HEK293 (cell line): ENCODE measurements around the gene PROM2.

Experiments
- CTCF ChIP-seq: fragments of 450-650 bp; formaldehyde crosslinking; IDR thresholded peaks from 2 replicates; pipeline ENCODE4 v1.5.1; 2016; ENCODE audit warnings: missing biosample characterization, missing genetic modification characterization
- KLF10 ChIP-seq: fragments of 450-650 bp; IDR thresholded peaks from 2 replicates; pipeline ENCODE4 v1.5.1; 2018; ENCODE audit warnings: missing biosample characterization, mild to moderate bottlenecking, missing genetic modification characterization
- PATZ1 ChIP-seq: fragments of 450-650 bp; formaldehyde crosslinking; IDR thresholded peaks from 2 replicates; pipeline ENCODE4 v1.5.1; 2016; ENCODE audit warnings: missing biosample characterization, missing genetic modification characterization
- PRDM4 ChIP-seq: fragments of 450-650 bp; formaldehyde crosslinking; IDR thresholded peaks from 2 replicates; pipeline ENCODE4 v1.5.1; 2017; ENCODE audit warnings: missing biosample characterization, missing genetic modification characterization
- ZFP41 ChIP-seq: fragments of 450-650 bp; formaldehyde crosslinking; IDR thresholded peaks from 2 replicates; pipeline ENCODE4 v1.5.1; 2016; ENCODE audit warnings: missing biosample characterization, missing genetic modification characterization, borderline replicate concordance
- ZNF121 ChIP-seq: fragments of 450-650 bp; formaldehyde crosslinking; IDR thresholded peaks from 2 replicates; pipeline ENCODE4 v1.5.1; 2016; ENCODE audit warnings: missing biosample characterization, missing genetic modification characterization
- ZNF274 ChIP-seq, 2 experiments: fragments of 200-500 bp in 1 of 2; fragments of 450-650 bp in 1 of 2; sonication (Bioruptor generic) in 1 of 2; formaldehyde crosslinking in 1 of 2; IDR thresholded peaks; 2 replicates each; pipeline versions ENCODE4 v1.5.1 to v1.6.1; 2014 to 2016; ENCODE audit warnings: borderline replicate concordance in 1 of 2, inconsistent platforms in 1 of 2, low read length in 1 of 2, missing biosample characterization in 1 of 2, missing genetic modification characterization in 1 of 2
- ZNF626 ChIP-seq: fragments of 450-650 bp; sonication (Bioruptor Pico); formaldehyde crosslinking; IDR thresholded peaks from 2 replicates; pipeline ENCODE4 v1.5.1; 2018; ENCODE audit warnings: missing biosample characterization, missing genetic modification characterization, inconsistent platforms
- ZNF639 ChIP-seq: fragments of 450-650 bp; formaldehyde crosslinking; IDR thresholded peaks from 2 replicates; pipeline ENCODE4 v1.5.1; 2016; ENCODE audit warnings: missing biosample characterization, missing genetic modification characterization
- ZNF654 ChIP-seq: fragments of 450-650 bp; formaldehyde crosslinking; IDR thresholded peaks from 2 replicates; pipeline ENCODE4 v1.5.1; 2016; ENCODE audit warnings: low read depth, missing biosample characterization, missing genetic modification characterization
- ZNF677 ChIP-seq: fragments of 450-650 bp; IDR thresholded peaks from 2 replicates; pipeline ENCODE4 v1.5.0; 2018; ENCODE audit warnings: missing biosample characterization, mild to moderate bottlenecking, missing genetic modification characterization, moderate library complexity
- ZNF704 ChIP-seq: fragments of 450-650 bp; formaldehyde crosslinking; IDR thresholded peaks from 2 replicates; pipeline ENCODE4 v1.5.1; 2016; ENCODE audit warnings: missing biosample characterization, missing genetic modification characterization
- TF ChIP-seq, protein P1 (sequence below): fragments of 450-650 bp; IDR thresholded peaks from 2 replicates; pipeline ENCODE4 v1.5.1; 2018; ENCODE audit warnings: missing biosample characterization, mild to moderate bottlenecking, missing genetic modification characterization

- no peak for TF ChIP-seq ZNF654 (tag by site-specific recombination)
- no peak for TF ChIP-seq PATZ1 (tag by site-specific recombination)
- no peak for TF ChIP-seq CTCF (tag by site-specific recombination)
- TF ChIP-seq, protein P1, sequence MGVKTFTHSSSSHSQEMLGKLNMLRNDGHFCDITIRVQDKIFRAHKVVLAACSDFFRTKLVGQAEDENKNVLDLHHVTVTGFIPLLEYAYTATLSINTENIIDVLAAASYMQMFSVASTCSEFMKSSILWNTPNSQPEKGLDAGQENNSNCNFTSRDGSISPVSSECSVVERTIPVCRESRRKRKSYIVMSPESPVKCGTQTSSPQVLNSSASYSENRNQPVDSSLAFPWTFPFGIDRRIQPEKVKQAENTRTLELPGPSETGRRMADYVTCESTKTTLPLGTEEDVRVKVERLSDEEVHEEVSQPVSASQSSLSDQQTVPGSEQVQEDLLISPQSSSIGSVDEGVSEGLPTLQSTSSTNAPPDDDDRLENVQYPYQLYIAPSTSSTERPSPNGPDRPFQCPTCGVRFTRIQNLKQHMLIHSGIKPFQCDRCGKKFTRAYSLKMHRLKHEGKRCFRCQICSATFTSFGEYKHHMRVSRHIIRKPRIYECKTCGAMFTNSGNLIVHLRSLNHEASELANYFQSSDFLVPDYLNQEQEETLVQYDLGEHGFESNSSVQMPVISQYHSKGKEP (tag by site-specific recombination) = no peak
- TF ChIP-seq ZNF121 (tag by site-specific recombination) = no peak
- no peak for TF ChIP-seq ZFP41 (tag by site-specific recombination)
- no peak for TF ChIP-seq ZNF626 (tag by site-specific recombination)
- TF ChIP-seq PRDM4 (tag by site-specific recombination) = no peak
- TF ChIP-seq ZNF704 (tag by site-specific recombination) = no peak
- TF ChIP-seq ZNF274 (IDR thresholded peaks at IDR 0.05; ENCODE audit: low read length) = no peak
- TF ChIP-seq ZNF274 (tag by site-specific recombination; IDR thresholded peaks at IDR 0.05; ENCODE audit: borderline replicate concordance) = no peak
- TF ChIP-seq KLF10 (tag by site-specific recombination) = no peak
- no peak for TF ChIP-seq ZNF639 (tag by site-specific recombination)
- no peak for TF ChIP-seq ZNF677 (tag by site-specific recombination)
Observed at GRCh38 chr2:95272781-95273180, 1.5 kb upstream of the PROM2 start.
